ENCODE results near the gene PIP5K1C.

PIP5K1C gene

DNA sequence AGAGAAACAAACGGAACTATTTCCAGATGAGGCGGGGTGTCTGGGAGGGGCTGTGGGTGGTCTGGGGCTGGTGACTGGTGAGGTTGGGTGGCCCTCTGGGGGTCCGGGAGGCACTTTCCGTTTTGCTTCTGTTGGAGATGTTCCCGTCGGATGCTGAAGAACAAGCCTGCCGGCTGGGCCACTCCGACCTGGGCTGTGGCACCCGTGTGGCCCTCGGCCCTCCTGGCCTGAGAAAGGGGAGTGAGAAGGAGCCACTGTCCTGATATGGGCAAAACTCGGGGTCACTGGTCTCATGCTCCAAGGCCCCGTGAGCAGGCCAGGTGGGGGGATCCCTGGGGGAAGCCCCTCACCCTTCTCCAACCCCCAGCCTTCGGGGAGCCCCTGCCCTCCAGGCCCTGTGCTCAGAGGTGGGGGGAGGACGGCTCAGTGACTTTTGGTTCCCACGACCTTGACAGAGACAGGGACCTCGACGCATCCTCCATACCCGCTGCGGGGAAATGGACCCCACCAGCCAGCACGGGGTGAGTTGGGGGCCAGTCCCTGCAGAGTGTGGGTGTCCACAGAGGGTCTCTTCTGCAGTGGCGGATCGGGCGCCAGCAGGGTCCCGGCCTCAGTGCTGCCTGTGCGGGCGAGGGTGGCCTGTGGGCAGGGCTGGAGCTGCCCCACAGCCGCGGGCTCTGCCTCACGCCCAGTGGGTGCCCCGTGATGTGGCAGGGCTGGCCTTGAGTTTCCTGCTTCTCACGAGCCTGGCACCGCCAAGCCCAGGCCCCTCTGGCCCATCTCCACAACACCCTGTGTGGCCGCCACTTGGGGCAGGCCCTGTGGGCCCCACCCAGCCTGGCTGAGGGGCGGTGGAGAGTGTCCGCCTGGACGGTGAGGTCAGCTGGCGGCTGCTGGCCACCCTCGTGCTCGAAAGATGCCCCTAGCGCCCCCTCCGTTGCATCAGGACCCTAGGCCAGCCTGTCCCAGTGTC lies 89.2 kb downstream of the PIP5K1C start:
- DNase-seq (ENCODE audit: low read depth in 2 of 2), result no peak

DNA sequence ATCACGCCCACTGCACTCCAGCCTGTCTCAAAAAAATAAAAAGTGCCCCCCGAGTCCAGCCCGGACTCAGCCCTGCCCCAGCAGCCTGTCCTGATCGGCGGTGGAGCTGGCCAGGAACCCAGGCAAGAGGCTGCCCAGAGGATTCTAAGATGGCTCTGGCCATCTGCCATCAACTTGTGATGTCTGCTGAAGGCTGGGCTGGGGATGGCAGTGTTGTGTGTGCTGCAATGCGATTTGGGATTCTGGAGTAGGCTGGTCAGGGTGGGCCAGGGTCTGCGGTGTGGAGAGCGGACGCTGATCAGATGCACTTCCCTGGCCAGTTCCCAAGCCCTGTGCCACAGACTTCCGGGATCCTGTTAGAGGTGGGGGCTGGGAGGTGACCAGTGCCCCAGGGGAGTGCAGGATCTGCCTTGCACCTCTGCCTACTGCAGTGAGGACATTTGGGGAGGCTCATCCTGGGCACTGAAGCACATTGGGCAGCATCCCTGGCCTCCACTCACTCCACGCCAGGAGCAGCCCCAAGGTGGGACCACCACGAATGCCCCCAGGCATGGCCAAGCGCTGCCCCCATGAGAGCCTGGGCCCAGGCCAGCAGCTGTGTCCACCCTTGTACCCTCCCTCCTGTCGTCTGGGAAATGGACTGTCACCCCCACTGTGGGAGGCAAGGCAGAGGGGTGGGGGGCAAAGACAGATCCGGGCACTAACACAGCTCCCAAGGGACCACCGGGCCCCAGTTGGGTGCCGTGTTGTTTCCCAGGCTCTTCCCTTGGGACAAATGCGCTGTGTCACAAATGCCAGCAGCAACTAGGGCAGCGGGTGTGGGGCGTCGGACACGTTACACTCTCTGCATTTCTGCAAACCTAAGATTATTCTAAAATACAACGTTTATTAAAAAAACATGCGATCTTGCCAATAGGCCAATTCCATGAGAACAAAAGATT lies 90.2 kb downstream of the PIP5K1C start:
- no peak for DNase-seq (ENCODE audit: low read depth in 2 of 2)

DNA sequence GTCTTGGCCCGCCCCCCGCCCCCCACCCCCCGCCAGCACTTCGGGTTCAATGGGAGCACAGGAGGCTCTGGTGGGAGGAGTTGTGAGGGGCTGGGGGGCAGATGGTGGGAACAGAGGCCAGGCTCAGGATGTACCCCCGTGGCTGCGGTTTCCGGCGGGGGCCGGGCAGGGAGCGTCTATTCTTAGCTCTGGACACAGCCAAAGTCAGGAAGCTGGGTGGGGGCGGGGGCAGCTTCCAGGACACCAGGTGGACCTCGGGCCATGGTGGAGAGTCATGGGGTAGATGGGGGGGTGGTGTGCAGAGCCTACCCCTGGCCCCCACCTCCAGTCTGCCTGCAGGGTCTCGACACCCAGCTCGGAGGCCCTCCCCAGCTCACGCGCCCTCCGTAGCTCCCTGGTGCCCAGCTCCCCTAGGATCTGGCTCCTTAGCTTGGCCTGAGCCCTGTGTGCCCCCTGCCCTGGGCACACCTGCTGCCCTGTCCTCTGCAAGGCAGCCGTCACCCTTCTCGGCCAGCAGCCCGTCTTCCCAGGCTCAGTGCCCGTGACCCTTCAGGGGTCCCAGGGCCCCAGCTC lies 91.4 kb downstream of the PIP5K1C start:
- DNase-seq (ENCODE audit: low read depth in 2 of 2), result no peak

DNA sequence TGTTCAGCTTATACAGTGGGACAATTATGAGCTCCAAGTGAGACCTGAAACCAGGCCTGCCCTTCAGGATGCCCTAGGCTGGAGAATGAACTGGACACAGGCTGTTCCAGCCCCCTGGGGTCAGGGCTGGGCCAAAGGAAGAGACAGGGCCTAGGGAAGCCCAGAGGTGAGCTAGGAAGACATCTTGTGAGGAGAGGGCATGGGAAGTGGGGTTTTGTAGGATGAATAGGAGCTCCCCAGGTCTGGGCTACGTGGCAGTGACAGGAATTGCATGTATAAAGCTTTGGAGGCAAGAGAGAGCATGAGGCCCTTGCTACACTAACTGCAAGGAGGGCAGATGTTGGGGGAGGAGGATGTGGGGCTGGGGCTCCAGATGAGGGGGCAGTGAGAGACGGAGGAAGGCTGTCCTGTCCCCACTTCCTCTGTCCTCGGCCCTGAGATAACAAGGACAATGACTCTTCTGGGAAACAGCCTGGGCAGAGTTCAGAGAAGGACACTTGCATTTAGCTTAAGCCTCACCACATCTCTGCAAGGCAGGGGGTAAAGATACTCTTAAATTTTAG lies 92.1 kb downstream of the PIP5K1C start:
- DNase-seq (ENCODE audit: low read depth in 2 of 2), result no peak

GRCh38 chr19:3607303-3608078 lies 92.8 kb downstream of the PIP5K1C start:
- DNase-seq (ENCODE audit: low read depth in 2 of 2), result no peak

- DNase-seq (ENCODE audit: low read depth in 2 of 2), result peak in 1 of 2 donors; percentile 48
These were observed 93.5 kb downstream of the PIP5K1C start, which contains the start of gene TBXA2R for GRCh38 chr19:3606690-3607289. TSS of gene TBXA2R (minus strand) at chr19:3606875. CDS start at chr19:3600634, 6,241 bp downstream.

GRCh38 chr19:3606174-3606689 lies 94.0 kb downstream of the PIP5K1C start:
- DNase-seq (ENCODE audit: low read depth in 2 of 2), result no peak

DNA sequence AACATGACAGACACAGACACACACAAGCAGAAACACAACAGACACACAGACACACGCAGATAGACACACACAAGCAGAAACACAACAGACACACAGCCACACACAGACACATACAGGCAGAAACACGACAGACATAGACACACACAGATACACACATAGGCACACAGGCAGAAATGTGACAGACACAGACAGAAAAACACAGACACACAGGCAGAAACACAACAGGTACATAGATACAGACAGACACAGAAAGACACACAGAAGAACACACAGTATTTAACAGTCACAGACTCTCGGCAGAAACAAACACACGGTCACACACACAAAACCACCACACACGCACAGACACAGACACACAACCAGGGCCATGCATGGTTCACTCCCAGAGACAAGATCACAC lies 94.5 kb downstream of the PIP5K1C start:
- DNase-seq (ENCODE audit: low read depth in 2 of 2), result no peak

DNA sequence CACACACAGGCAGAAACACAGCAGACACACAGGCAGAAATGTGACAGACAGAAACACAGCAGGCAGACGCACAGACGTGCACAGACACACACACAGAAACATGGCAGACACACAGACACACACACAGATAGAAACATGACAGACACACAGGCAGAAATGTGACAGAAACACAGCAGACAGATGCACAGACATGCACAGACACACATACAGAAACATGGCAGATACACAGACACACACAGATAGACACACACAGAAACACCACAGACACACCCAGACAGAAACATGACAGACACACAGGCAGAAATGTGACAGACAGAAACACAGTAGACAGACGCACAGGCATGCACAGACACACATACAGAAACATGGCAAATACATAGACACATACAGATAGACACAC lies 94.9 kb downstream of the PIP5K1C start:
- DNase-seq (ENCODE audit: low read depth in 2 of 2), result no peak

- no peak for DNase-seq (ENCODE audit: low read depth in 2 of 2)
These were observed 95.3 kb downstream of the PIP5K1C start for GRCh38 chr19:3604987-3605343.

- DNase-seq (ENCODE audit: low read depth in 2 of 2), result no peak
These were observed 95.9 kb downstream of the PIP5K1C start for GRCh38 chr19:3604227-3604986.

DNA sequence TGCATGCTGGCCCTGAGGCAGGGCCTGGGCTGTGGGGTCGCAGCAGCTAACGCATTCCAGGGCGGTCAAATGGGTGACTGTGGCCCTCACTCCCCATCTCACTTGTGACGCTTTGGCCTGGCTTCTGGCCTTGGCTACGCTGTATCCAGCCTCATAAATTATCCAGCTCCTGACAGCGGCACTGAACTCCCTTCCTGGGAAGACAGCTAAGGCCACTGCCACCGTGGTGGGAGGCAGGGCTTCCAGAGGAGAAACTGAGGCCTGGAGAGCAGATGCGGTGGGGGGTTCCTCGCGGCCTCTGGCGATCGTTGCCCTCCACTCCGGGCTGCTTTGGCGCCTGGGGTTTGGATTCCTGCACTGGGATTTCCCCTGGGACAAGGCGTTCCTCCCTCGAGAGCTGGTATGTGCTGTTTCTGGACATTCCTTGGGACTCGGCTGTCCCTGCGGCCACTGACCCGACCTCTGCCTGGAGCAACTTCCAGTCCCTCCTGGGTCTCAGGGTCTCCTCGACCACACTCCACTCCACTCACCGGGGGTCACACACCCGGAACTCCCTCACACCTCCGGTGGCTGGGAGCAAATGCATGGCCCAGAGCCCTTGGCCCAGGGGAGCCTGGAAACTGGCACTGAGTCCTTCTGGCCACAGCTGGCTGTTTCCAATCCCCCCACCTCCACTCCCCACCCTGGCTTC lies 97.0 kb downstream of the PIP5K1C start:
- no peak for DNase-seq (ENCODE audit: low read depth in 2 of 2)

- DNase-seq (ENCODE audit: low read depth in 2 of 2), result no peak
These were observed 99.2 kb downstream of the PIP5K1C start for GRCh38 chr19:3601021-3601420.

- no peak for DNase-seq (ENCODE audit: low read depth in 2 of 2)
These were observed 100.5 kb downstream of the PIP5K1C start for GRCh38 chr19:3599776-3600187.

GRCh38 chr19:3595521-3596061 lies 104.7 kb downstream of the PIP5K1C start:
- no peak for DNase-seq (ENCODE audit: low read depth in 2 of 2)

DNA sequence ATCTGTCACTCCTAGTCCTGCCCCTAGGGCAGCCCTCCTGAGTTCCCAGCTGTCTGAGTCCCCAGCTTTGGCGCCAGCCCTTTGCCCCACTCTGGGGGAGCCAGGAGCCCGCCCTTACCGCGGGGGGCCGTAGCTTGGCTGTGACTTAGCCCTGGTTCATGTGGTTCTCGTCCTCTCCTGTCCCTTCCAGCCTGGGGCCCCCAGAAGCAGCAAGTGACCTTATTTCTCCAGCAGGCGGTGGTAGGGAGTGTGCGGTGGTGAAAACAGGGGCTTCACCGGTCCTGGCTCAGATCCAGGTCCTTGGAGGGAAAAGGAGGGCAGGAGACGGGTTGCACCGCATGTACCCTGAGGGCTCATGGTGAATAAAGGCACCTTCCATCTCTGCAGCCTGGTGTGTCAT lies 107.1 kb downstream of the PIP5K1C start:
- no peak for DNase-seq (ENCODE audit: low read depth in 2 of 2)

DNA sequence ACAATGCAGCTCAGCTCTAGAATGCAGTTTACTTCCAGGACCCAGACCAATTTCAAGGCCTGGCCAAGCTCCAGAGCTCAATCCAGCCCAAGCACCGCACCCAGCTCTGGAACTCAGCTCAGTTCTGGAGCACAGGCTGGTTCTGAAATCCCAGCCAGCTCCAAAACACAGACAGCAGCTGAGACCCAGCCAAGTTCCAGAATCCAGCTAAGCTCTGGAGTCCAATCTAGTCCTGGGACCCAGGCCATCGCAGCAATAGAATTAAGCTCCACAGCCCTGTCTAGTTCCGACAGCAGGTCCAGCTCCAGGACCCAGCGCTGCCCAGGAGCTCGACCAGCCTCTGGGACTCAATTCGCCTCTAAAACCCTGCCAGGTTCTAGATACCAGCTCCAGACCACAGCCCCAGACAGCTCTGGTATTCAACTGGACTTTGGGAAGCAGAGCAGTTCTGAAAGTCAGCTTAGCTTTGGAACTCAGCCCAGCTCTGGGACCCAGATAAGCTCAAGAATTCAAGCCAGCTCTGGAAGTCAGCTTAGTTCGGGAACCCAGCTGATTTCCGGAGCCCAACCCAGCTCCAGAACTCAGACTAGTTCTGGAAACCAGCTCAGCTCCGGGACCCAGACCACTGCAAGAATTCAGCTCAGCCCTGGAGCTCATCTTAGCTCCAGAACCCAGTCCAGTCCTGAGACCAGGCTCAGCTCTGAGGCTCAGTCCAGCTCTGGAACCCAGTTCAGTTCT lies 108.2 kb downstream of the PIP5K1C start:
- DNase-seq (ENCODE audit: low read depth in 2 of 2), result no peak

Data from activated CD8-positive, alpha-beta memory T cell treated with anti-CD3 and anti-CD28 coated beads for 4 hours (primary cell).